HG03095 (cell line): ENCODE data around the gene FMN2.
"Not testable (repeated sequence)": the region's sequence is repeated elsewhere in the genome, so short reads cannot be mapped to it uniquely, and the experiment has no call there.

Source experiments
- ATAC-seq: cut with Tn5 transposase; IDR thresholded peaks from one replicate; pipeline ENCODE4 v1.9.1; 2021; ENCODE audit warnings: moderate library complexity; ENCODE audit not compliant: unreplicated experiment

FMN2 gene

DNA sequence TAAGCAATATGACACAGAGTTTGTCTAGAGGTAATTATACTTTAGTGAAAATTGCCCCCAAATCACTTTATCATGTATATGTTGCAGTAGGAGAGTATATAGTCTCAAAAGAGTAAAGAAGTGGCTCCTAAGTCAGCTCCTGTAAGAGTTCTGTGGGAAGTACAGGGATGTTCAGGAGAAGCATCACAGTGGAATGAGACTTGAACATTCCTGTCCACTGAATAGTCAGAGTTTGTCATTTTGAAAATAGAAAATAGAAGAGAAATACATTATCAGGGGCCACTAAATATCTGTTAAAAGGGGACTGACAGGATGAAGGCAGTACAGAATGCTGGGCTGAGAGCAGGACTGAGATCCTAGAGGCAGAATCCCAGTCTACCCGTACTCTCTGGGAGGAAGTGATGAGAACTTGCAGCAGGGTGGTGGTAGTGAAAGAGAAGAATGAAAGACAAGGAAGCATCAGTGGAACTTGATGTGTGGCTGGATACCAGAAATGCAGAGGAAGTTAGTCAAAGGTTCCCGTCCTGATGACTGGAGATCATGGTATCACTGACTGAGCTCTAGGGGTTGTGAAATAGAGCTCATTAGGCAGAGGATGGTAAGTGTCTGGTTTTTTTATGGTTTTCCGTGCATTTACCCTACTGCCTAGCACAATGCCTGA is 153.4 kb downstream of the FMN2 start:
- ATAC-seq, result no peak

DNA sequence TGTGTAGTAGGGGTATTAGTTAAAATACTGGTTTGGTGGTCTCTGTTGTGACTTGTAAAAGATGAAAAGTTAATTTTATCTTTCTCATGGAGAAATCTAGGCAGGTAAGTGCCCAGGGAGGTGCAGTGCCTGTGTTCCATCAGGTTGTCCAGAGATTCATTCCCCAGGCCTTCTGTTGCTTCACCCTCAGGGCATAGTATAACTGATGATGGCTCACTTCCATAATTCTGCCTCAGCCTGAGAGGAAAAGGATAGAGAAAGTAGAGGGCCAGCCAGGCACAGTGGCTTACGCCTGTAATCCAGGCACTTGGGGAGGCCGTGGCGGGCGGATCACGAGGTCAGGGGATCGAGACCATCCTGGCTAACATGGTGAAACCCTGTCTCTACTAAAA is 153.9 kb downstream of the FMN2 start:
- no peak for ATAC-seq

DNA sequence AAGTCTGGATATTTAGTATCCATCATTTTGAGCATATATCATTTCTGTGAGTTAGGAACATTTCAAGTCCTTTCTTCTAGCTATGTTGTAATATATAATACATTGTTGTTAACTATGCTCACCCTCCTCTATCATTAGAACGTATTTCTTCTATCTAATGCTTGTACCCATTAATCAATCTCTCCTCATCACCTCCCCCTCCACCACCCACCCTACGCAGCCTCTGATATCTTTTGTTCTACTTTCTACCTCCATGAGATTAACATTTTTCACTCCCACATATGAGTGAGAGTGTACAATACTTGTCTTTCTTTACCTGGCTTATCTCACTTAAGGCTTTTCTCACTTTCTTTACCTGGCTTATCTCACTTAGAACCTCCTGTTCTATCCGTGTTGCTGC is 156.2 kb downstream of the FMN2 start:
- no peak for ATAC-seq

DNA sequence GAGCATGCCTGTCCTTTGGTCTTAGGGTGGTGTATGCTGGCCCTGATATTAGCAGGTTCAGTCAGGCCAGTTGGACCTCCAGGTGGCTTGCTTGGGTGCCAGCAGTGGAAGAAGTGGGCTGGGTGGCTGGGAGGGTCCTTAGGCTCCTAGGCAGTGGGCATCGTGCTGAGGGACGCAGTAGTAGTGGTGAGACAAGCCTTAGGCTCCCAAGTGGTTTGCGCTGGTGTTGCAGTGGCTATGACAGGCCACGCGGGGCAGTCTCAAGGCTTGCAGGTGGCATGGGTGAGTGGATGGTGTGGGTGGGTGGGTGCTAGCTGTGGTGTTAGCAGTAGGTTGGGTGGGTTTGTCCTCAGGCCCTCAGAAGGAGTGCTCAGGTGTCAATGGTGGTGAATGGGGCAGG is 162.3 kb downstream of the FMN2 start:
- ATAC-seq, result no peak

DNA sequence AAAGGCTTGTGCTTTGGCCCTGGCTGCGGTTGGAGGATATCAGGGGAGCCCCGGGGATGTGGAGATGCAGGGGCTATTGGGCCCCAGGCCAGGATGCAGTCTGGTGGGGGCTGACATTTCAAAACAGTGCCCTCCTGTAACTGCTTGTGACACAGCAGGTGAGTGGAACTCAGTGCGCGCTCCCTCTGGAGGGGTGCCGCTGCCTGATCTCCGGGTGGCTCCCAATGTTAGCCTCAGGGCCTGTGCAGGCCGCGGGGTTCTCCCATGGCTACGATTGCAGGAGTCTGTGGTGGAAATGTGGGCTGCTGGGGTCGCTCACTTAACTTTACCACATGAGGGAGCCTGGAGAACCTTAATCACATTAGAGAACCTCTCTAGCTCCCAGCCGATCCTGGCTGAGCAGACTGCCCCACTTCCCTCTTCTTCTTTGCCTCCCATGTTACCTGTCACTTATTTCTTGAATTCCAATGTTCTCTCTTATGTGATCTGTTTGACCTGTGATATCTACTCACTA is 163.2 kb downstream of the FMN2 start:
- no peak for ATAC-seq

DNA sequence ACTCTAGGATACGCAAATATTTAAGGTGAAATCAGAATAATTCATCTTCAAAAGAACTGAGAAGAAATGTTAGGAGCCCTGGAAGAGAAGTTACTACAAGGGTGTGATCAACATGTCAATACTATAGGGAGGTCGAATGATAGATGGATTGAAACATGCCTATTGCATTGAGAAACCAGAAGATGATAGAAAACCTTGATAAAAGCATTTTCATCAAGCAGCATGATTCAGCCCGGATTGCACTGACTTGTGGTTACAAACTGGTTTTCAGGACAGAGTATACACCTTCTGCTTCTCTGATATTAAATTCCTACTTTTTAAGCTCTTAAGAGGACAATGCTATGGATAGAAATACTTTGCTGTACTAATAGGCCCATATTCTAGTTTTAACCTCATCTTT is 164.2 kb downstream of the FMN2 start:
- no peak for ATAC-seq

DNA sequence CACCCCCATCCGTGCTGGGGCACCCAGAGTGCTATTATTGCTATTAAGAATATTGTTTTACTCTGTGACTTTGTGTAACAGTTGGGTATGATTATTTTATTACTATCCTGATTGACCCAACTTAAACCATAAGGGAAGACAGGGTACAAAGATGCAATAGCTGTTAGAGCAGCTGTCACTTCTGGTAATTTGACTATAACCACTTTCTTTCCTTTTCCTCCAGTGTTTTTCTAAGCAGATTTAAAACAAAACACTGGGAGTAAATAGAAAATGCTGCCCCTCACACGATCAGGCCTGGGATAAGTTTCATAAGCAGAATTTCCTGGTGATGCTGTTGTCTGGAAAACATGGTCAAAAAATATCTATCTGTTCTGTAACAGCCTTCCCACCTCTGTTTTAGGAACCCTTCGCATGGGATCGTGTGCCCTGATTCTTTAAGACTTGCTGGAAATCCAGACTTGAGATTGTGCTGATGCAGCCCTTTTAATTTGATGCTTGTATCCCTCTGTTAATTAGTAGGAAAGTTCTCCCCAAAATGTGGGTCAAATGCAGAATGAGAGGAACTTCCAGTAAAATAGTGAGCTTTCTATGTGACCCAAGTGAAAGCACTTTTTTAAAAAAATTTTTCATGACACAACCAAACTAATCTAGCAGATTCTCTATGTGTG is 165.3 kb downstream of the FMN2 start:
- no peak for ATAC-seq

DNA sequence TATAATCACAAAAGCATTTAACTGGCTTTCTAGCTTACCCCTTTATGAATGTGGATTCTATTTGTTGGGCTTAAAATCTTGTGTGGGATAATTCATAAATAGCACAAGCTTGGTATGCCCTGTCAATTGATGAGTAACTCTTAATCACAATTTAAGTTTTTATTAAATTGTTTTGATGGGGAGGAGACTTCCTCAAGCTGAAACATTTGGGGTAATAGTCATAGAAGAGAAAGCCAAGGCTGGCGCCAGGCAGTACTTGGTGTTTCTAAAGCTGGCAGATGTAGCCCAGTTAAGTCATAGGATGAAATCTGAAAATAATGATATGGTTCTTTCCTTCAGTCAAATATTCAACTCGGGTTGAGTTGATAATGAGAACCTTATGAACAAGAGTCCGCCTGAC is 167.2 kb downstream of the FMN2 start:
- ATAC-seq, result no peak

DNA sequence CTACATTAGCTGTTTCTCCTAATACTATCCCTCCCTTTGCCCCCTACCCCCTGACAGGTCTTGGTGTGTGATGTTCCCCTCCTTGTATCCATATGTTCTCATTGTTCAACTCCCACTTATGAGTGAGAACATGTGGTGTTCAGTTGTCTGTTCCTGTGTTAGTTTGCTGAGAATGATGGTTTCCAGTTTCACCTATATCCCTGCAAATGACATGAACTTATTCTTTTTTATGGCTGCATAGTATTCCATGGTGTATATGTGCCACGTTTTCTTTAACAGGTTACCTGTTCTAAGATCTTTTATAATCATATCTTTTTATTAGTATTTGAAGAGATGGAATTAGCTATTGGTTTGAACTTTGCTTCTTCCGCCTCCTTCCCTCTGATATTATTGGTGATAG is 172.8 kb downstream of the FMN2 start:
- not testable (repeated sequence) for ATAC-seq

DNA sequence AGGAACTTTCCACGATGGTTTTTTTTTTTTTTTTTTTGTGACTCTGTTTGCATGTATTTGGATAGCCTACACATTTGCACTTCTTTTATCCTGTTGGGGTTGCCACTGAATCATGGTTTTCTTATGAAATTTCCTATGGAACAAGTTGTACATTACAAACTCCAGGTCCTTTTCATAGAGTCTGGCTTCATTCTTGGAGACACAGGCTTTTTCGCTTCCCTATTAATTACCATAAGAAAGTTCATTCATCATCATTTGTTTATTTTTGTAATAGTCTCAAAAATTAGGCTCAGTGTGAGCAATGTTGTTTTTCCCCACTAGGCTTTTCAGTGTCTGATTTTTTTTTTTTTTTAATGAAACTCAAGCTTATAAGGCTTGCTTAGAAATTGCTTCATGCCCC is 179.4 kb downstream of the FMN2 start:
- ATAC-seq, result no peak

DNA sequence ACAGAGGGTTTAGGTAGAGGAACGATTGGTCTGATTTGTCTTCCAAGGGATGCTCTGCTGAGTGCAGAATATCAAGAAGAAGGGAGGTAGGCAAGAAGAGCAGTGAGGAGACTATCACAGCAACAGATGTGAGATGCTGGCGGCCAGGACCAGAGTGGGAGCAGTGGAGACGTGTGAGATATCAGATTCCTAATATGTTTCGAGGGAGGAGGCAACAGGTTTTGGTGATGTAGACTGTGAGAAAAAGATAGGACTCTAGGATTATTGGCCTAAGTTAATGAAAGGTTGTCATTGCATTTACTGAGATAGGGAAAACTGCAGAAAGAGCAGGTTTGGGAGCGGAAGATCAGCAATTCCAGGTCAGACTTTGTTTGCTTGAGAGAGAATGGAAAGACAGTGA is 182.9 kb downstream of the FMN2 start:
- ATAC-seq, result no peak

DNA sequence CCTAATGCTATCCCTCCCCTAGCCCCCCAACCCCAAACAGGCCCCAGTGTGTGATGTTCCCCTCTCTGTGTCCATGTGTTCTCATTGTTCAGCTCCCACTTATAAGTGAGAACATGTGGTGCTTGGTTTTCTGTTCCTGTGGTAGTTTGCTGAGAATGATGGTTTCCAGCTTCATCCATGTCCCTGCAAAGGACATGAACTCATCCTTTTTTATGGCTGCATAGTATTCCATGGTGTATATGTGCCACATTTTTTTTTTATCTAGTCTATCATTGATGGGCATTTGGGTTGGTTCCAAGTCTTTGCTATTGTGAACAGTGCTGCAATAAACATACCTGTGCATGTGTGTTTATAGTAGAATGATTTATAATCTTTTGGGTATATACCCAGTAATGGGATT is 183.5 kb downstream of the FMN2 start:
- not testable (repeated sequence) for ATAC-seq

DNA sequence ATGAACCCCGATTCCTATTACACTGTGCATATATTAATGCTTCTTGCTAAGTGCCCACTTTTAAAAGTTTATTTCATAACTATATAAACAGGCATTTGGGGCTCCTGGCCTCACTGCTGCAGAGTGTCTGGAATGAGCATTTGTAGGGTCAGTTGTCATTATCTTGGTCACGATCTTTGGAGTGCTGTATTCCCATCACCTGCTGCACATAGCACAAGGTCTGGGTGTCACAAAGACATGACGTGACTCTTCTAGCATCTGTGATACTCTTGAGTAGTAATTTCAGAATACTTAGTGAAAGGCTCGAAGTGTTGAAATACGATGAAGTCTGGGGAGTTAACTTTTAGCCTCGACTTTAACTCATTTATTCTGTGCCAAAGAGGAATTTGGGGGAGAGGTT is 186.4 kb downstream of the FMN2 start:
- ATAC-seq, result no peak

DNA sequence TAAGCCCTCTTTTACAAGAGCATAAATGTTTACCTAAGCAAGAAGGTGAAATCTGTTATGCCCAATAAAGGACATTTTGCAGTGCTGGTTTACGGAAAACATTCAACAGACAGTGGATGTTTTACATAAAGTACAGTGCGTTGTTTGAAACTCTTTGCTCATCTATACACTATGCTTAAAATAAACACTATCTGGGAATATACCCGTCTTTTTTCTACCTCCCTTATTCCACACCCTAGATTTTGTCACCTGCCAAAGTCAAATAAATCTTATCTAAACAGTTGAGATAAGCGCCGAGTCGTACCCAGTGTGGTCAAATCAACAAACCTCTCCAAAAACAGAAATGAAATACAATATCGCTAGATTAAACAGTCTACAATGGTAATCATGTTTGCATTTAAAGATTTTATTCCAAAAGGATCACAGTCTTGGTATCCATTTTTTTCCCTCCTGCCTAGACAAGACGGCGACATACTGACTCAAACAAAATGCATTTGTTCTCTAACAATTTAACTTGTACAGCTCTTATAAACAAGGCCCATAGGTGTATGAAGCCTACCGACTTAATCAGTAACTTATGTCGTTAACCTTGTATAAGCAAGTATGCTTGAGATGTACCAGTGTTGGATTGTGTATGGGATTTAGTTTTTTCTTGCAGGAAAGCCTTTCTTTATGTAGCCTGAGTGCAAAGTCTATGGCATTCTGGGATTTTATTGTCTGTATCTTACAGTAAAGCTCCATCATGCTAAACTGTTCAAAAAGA is 189.1 kb downstream of the FMN2 start:
- ATAC-seq, result no peak

DNA sequence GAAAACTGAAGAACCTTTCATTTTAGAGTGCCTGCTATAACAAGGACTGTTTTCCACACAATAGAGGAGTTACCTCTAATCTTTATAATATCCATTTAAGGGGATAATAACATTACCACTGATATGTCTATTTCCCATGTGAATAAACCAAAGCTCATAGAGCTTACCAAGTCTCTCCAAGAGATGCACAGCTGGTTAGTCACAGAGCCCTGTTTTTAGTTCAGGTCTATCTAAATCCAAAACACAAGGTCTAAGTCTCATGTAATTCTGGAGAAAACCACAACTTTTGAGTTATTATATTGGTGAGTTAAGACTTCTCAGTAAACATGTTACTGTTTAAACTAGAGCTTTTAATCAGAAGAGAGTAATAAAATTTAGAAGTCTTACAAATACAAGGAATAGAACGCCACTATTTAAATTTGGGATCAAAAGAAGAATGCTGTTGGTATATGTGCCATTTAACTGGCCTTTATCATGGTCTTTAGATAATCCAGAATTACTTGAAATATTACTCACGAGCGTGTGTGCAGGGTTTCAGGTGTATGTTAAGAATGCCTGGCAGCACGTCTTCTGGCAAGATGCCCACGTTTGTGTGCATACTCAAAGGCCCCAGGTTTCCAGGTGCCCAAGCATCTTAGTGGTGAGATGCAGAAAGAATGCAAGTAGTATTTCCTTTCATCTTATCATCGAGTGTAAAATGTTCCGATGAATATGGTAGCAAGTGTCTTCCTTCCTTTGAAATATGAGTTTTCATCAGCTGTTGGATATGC is 190.6 kb downstream of the FMN2 start:
- ATAC-seq, result no peak

DNA sequence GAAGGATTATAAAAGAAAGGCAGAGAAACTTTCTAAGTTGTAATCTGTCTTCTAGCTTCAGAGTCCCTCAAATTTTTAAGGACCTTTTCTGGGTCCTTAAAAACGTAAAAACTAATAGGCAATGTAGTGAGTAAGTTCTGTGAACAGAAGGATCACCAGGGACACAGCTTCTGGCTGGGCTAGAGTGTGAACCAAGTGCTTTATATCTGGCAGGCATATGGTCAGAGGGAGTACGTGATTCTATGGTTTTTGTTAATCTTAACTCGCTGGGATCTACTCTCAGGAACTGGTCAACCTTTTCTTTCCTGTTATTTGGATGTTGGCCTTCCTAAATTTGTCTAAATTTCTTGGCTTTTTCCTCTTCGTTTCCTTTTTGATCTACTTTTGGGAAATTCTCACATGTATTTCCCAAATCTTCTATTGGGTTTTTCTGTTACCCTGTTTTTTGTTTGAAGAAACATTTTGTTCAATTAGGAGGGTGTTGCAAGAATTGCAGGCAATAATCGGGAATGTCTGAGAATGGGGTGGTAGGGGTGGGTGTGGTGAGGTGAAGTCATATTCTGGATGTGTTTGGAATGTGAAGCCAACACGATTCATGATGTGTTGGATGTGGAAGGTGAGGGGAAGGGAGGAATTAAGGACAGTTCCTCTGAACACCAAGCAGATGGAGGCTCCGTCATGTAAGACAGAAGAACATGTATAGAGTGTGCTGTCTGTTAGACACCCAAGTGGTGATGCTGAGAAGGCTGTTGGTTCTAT is 193.2 kb downstream of the FMN2 start:
- ATAC-seq, result no peak

DNA sequence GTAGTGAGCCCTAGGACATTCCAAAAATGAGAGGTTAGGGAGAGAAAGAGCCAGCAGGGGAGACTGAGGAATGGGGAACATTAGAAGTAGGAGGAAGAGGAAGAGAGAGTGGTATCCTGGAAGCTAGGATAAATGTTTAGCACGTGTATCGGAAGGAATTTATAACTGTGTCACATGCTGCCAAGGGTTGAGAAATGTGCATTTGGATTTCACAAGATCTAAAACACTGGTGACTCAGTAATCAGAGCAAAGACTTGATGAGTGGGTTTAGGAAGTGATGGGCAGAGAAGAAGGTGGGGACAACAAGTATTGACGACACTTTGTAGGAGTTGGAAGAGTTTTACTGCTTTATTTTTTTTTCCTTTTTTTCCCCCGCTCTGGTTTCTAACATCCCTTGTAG is 193.9 kb downstream of the FMN2 start:
- ATAC-seq, result no peak

DNA sequence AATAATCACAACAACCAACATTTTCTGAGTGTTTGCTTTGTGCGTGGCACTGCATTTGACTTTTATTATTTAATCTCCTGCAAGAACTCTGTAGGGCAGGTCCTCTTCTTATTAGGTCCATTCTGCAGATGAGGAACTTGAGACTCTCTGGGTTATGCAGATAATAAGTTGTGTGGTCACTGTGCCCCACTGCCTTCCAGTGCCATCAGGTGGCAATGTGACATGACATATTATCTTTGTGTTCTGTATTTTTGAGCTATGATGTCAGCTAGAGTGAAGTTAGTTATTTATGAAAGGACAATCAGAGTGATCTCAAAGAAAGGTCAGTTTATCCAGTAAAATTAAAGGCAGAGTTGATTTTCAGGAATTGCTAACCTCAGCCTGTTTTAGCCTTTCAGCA is 196.0 kb downstream of the FMN2 start:
- no peak for ATAC-seq

DNA sequence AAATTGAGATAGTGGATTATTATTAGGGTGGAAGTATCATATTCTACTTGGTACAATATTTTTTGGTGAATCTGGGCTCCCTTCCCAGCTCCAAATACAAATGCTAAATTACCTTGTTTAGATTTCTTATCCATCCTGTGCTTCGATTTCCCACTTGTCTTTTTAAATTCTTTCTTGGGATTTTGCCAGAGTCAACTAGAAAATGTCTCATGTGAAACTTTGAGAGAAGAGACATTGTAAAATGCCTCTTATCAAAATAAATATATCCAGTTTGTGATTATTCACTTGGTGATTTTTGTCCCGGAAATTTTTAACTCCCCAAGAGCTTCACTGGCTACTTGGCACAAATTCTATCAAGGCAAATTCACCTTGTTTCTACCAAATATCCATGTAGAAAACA is 202.0 kb downstream of the FMN2 start:
- ATAC-seq, result no peak

DNA sequence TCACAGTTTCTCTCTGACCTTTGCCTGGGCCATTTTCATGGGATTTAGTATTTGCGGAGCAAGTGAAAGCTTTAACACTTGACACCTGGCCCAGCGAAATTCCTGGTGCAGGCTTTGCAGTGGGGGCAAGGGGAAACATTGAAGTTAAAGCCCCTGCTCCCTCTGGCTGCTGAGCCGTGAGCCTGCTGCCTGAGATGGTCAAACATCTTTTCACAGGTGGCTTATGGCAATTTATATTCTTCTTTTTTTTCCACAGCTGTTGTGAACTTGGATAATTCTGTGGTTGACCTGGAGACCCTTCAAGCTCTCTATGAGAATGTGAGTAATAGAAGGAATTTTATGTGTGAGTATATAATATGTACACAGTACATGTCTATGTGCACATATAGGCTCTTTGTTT is 202.9 kb downstream of the FMN2 start:
- no peak for ATAC-seq

DNA sequence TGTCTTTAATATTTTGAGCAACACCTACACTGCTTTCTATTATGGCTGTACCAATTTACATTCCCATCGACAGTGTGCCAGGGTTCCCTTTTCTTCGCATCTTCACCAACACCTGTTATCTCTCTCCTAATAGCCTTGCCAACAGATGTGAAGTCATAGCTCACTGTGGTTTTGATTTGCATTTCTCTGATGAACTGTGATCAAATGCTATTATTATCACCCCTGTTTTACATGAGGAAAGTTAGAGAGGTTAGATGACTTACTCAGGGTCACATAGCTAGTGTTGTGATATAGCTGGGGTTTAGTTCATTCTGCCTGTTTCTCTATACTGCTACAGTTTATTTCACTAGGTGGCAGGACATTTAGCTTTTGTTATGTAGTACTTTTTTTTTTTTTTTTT is 204.1 kb downstream of the FMN2 start:
- no peak for ATAC-seq
